DOHH2 (cell line): ENCODE results near the gene XBP1.

Experiments used
- H3F3A ChIP-seq: fragments of 200-600 bp; sonication (generic), shearing (Covaris generic); 2 replicates; pipeline ENCODE4 v1.6.0; 2016; ENCODE audit warnings: antibody characterized with exemption, mild to moderate bottlenecking; ENCODE audit not compliant: control insufficient read depth, insufficient read depth
- H3K27ac ChIP-seq: fragments of 200-600 bp; sonication (generic); 2 replicates; pipeline ENCODE4 v1.5.1; 2014; ENCODE audit warnings: low read depth, mild to moderate bottlenecking, low read length, moderate library complexity
- H3K27me3 ChIP-seq: fragments of 200-600 bp; sonication (generic); 2 replicates; pipeline ENCODE4 v1.6.1; 2014; ENCODE audit warnings: mild to moderate bottlenecking, low read length, mixed read lengths; ENCODE audit not compliant: control insufficient read depth
- H3K36me3 ChIP-seq: fragments of 200-600 bp; sonication (generic); 2 replicates; pipeline ENCODE4 v1.6.1; 2014; ENCODE audit warnings: mild to moderate bottlenecking, low read length, moderate library complexity, mixed read lengths; ENCODE audit not compliant: control insufficient read depth
- H3K4me1 ChIP-seq: fragments of 200-600 bp; sonication (generic); 2 replicates; pipeline ENCODE4 v1.6.1; 2014; ENCODE audit warnings: mild to moderate bottlenecking, low read length, mixed read lengths; ENCODE audit not compliant: control insufficient read depth
- H3K4me2 ChIP-seq: fragments of 200-600 bp; sonication (generic); 2 replicates; pipeline ENCODE4 v1.6.0; 2014; ENCODE audit warnings: mild to moderate bottlenecking, low read length, moderate library complexity
- H3K4me3 ChIP-seq: fragments of 200-600 bp; sonication (generic); 2 replicates; pipeline ENCODE4 v1.5.1; 2014; ENCODE audit warnings: mild to moderate bottlenecking, low read length, mixed read lengths
- H3K79me2 ChIP-seq: fragments of 200-600 bp; sonication (generic); 2 replicates; pipeline ENCODE4 v1.6.1; 2014; ENCODE audit warnings: mild to moderate bottlenecking, low read length, mixed read lengths; ENCODE audit not compliant: control insufficient read depth
- H3K9me2 ChIP-seq: fragments of 200-600 bp; sonication (generic); replicated peaks from 2 replicates; pipeline ENCODE4 v1.6.1; 2014; ENCODE audit warnings: mild to moderate bottlenecking, low read length, mixed read lengths; ENCODE audit not compliant: control insufficient read depth
- H3K9me3 ChIP-seq: fragments of 200-600 bp; sonication (generic); 2 replicates; pipeline ENCODE4 v1.6.1; 2014; ENCODE audit warnings: antibody characterized with exemption, low read length, mixed read lengths; ENCODE audit not compliant: control insufficient read depth, insufficient read depth
- H4K20me1 ChIP-seq: fragments of 200-600 bp; sonication (generic); 2 replicates; pipeline ENCODE4 v1.6.0; 2014; ENCODE audit warnings: low read depth, mild to moderate bottlenecking, antibody characterized with exemption, low read length, moderate library complexity; ENCODE audit not compliant: control insufficient read depth, insufficient read depth
- CTCF ChIP-seq: fragments of 200-600 bp; sonication (generic); IDR thresholded peaks from one replicate; pipeline ENCODE4 v1.5.1; 2014; ENCODE audit warnings: antibody characterized with exemption, mild to moderate bottlenecking, low read depth, low read length; ENCODE audit not compliant: poor library complexity, severe bottlenecking
- EZH2phosphoT487 ChIP-seq: fragments of 200-600 bp; sonication (generic); IDR thresholded peaks from 2 replicates; pipeline ENCODE4 v1.6.1; 2017; ENCODE audit warnings: borderline replicate concordance, mild to moderate bottlenecking, antibody characterized with exemption, low read length, moderate library complexity, mixed read lengths

Gene XBP1

GRCh38 chr22:28802595-28803123, 2.3 kb upstream of the XBP1 start:
- Histone ChIP-seq H3K9me3 (no peaks in the 10 kb centered on the region), H3K27me3 (no peaks in the 10 kb centered on the region), H3K36me3 (peaks cover 21% of the 10 kb centered on the region), H3K27ac (peak overlapping the region; percentile 32), H3K9me2 (no peaks in the 10 kb centered on the region), H4K20me1 (no peaks in the 10 kb centered on the region), H3K4me1 (peaks cover 37% of the 10 kb centered on the region), H3K4me3 (peak overlapping the region; percentile 99), H3K4me2 (peak overlapping the region; percentile 71), H3F3A (peaks cover 14% of the 10 kb centered on the region), H3K79me2 (peaks cover 47% of the 10 kb centered on the region)
- TF ChIP-seq CTCF: no peak
- no peak for TF ChIP-seq EZH2phosphoT487

GRCh38 chr22:28801845-28802594, 1.7 kb upstream of the XBP1 start:
- Histone ChIP-seq H3K27ac (peak overlapping the region; percentile 32), H3F3A (peaks cover 16% of the 10 kb centered on the region), H3K4me1 (peaks cover 41% of the 10 kb centered on the region)

GRCh38 chr22:28799606-28800307, 612 bp downstream of the XBP1 start:
- Histone ChIP-seq H3K4me2 (peak overlapping the region; percentile 71), H3K27me3 (no peaks in the 10 kb centered on the region), H3K4me3 (peak overlapping the region; percentile 99), H3K4me1 (peaks cover 63% of the 10 kb centered on the region), H4K20me1 (0 out of 2 replicates have a peak, but pooled peaks cover 5% of the 10 kb centered on the region), H3K9me2 (no peaks in the 10 kb centered on the region), H3K36me3 (peaks cover 49% of the 10 kb centered on the region), H3K9me3 (no peaks in the 10 kb centered on the region), H3K79me2 (peaks cover 74% of the 10 kb centered on the region), H3F3A (peaks cover 23% of the 10 kb centered on the region), H3K27ac (peak overlapping the region; percentile 32)
- TF ChIP-seq CTCF (no peak), EZH2phosphoT487 (no peak)

More at GRCh38 chr22:28801845-28802594, 1.7 kb upstream of the XBP1 start:
- Histone ChIP-seq H3K79me2 (peaks cover 53% of the 10 kb centered on the region), H3K4me2 (peak overlapping the region; percentile 71), H3K27me3 (no peaks in the 10 kb centered on the region), H3K9me2 (no peaks in the 10 kb centered on the region), H3K4me3 (peak overlapping the region; percentile 99), H3K9me3 (no peaks in the 10 kb centered on the region), H3K36me3 (peaks cover 26% of the 10 kb centered on the region), H4K20me1 (no peaks in the 10 kb centered on the region)
- TF ChIP-seq CTCF (no peak), EZH2phosphoT487 (no peak)
